ENCODE data around the gene HCAR3.

DNA sequence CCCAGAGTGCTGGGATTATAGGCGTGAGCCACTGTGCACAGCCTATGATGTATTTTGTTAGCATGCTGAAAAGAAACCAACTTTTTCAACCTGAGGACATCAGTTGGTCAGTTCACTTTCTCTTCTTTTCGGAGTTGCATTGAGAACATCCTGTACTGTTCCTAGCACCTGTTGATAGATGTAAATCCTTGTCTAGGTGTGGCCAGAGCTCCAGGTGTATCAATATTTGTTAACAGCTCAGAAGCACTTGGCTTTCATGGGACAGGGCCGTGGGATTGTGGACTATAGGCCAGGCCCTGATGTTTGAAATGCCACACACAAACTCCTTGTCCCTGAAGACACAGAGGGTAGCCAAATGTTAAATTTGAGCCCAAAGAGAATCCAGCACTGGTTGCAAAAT, 28.3 kb downstream of the HCAR3 start:
- TF ChIP-seq POLR2A (IDR thresholded peaks at IDR 0.05), result no peak
- TF ChIP-seq, protein P1, sequence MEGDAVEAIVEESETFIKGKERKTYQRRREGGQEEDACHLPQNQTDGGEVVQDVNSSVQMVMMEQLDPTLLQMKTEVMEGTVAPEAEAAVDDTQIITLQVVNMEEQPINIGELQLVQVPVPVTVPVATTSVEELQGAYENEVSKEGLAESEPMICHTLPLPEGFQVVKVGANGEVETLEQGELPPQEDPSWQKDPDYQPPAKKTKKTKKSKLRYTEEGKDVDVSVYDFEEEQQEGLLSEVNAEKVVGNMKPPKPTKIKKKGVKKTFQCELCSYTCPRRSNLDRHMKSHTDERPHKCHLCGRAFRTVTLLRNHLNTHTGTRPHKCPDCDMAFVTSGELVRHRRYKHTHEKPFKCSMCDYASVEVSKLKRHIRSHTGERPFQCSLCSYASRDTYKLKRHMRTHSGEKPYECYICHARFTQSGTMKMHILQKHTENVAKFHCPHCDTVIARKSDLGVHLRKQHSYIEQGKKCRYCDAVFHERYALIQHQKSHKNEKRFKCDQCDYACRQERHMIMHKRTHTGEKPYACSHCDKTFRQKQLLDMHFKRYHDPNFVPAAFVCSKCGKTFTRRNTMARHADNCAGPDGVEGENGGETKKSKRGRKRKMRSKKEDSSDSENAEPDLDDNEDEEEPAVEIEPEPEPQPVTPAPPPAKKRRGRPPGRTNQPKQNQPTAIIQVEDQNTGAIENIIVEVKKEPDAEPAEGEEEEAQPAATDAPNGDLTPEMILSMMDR (IDR thresholded peaks at IDR 0.05), result no peak
